Activated gamma-delta T cell (primary cell): ENCODE measurements around the gene ENKUR.
A peak's percentile ranks its signal among the peaks of the same experiment; 100 is the strongest.

Experiments used
- DNase-seq: peaks from one replicate; lab custom pipeline; 2025; lab: John Stamatoyannopoulos, UW
- total RNA-seq, 2 donors: gene quantifications; one replicate each; lab custom pipeline; 2026; lab: John Stamatoyannopoulos, UW

The ENKUR gene
- total RNA-seq = 0.09 to 0.15 reads per million in 2 donors

DNA sequence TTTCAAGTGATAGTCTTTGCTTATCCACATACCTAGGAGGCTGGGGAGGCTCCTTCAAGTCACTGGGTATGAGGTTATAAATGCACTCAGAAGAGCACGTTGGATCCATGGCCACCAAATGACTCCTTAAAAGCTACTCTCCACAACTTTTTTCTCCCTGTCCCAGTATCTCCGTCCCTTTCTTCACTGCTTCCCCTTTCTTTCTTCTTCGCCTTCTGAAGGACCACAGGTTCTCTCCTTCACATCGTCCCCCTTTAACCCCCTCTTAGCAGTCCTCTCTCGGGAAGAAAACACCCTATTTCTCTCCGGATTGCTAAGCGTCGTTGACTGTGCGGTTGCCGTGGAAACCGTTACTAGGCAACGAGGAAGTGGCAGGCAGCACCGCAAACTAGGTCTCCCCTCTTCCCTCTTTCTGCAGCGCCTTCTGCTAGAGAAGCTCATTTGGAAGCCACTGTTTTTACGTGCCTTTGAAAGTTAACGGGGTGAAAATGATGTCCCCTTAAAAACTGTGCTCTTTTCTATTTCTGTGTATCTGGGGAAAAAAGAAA lies at the start of gene ENKUR:
ENKUR (minus strand) TSS at position 331 of the 548 bp plus-strand sequence; CDS start at position 109, 222 bp downstream.
- peak; percentile 37 for DNase-seq

GRCh38 chr10:25064401-25064800 lies 48.4 kb upstream of the ENKUR start:
- DNase-seq = no peak

DNA sequence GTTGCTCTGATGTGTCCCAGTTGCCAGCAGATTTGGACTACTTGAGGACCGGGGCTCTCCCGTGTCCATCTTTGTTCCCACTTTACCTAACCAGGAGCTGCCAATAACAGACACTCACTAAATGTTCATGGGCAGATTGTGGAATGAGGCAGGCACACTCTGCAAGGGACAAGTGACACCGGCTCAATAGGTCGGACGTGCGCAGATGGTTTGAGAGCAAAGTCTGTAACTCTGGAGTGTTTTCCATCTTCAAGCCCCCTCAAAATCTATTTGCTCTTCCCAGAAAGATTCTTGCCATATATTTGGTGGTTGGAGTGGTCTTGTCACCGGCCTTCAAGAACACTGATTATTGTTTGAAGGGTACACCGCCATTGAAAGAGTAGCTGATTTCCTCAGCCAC lies 47.7 kb upstream of the ENKUR start:
- DNase-seq = no peak

DNA sequence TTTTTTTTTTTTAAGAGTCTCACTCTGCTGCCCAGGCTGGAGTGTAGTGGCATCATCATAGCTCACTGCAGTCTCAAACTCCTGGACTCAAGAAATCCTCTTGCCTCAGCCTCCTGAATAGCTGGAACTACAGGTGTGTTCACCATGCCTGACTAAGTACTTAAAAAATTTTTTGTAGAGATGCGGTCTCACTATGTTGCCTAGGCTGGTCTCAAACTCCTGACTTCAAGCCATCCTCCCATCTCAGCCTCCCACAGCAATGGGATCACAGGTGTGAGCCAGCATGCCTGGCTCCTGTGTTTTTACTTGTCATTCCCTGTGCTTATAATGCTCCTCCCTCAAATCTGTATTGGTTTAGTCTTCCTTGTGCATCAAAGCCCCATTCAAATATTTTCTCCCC lies 47.2 kb upstream of the ENKUR start:
- DNase-seq = no peak

DNA sequence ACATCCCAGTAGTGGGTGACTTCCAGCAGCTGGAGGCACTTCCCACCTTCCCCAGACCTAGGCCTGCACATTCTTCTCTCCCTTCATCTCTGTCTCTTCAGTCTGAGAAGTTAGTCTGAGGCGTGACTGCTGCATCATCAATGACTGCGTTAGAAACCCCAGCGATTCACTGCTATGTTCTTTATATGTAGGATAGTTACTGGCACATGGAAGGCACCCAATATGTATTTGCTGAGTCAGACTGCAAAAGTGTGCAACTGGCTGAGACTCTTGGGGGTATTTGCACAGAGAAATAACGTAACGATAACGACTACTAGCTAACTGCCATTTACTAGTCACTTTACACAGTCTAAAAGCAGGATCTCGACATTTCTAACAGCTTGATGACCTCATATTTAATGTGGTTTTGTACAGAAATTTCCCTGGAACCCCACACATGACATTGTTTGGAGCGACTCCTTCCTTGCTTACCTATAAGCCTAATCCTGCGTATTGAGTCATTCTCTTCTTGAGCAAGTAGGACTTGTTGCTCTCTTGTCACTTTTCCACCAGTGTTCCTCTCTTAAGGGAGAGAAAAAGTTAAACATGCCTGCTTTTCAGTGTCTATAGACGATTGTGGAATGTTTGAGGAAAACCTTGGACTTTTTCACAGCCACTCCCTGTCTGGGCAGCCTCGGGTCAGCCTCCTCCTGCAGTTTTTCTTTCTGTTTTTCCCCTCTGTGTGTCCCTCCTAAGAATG lies 45.9 kb upstream of the ENKUR start:
- no peak for DNase-seq

GRCh38 chr10:25061125-25061524 lies 45.2 kb upstream of the ENKUR start:
- DNase-seq = no peak

- no peak for DNase-seq
These were observed 44.0 kb upstream of the ENKUR start for GRCh38 chr10:25059990-25060389.

GRCh38 chr10:25057886-25058285 lies 41.9 kb upstream of the ENKUR start:
- DNase-seq = no peak

DNA sequence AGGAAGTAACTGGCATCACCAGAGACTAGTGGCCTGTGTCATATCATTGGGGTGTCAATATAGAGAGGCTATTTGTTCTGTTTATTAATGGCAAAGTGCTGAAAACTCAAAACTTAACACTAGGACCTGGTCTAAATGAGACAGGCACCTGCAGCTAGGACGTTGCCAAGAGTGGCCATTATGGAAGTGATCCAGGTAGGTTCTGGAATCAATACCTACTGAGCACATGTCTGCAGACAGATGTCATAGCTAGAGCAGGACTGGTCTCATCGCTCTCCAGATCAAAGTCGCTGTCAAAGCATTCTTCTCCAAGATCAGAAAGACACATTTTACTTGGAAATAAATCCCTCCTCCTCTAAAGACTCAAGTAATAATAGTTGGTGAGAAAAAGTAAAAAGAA lies 40.8 kb upstream of the ENKUR start:
- DNase-seq = no peak

GRCh38 chr10:25052012-25052411 lies 36.1 kb upstream of the ENKUR start:
- DNase-seq = no peak

DNA sequence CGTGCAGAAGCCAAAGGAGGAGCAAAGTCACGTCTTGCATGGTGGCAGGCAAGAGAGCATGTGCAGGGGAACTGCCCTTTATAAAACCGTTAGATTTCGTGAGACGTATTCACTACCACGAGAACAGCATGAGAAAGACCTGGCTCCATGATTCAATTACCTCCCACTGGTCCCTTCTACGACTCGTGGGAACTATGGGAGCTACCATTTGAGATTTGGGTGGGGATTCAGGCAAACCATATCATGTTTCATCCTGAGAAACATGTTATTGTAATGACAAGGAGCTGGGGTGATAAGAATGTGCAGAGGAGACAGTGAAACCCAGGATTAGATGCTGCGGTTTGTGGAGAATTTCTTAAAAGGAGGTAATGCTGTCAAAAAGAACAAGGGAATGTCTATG lies 34.4 kb upstream of the ENKUR start:
- DNase-seq = no peak

DNA sequence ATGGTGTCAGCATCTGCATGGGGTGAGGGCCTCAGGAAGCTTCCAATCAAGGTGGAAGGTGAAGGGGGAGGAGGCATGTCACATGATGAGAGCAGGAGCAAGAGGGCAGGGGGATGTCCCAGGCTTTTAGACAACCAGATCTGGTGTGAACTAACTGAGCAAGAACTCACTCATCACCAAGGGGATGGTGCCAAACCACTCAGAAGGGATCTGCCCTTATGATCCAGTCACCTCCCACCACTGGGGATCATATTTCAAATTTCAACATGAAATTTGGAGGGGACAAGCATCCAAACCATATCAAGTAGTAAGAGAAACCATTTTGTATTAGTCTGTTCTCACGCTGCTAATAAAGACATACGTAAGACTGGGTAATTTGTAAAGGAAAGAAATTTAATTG lies 34.0 kb upstream of the ENKUR start:
- DNase-seq = no peak

GRCh38 chr10:25048450-25048849 lies 32.5 kb upstream of the ENKUR start:
- no peak for DNase-seq

- no peak for DNase-seq
These were observed 31.8 kb upstream of the ENKUR start for GRCh38 chr10:25047591-25048301.

DNA sequence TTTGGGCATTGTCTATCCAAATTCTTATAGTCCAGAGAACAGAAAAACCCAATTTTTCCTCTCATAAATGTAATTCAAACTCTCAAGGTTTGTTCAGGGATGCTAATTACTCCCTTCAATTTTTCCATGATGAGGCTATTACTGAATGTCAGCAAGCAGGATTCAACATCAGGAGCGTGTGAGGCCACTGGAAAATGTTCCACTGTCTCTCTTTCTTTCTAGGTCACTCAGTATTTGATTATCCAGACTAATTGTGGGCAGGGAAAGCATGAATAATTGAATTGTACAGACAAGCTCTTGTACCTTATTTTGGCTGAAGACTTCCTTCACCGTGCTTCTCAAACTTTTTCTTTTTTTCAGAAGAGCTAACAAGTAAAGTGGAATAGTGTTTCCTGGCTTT lies 31.1 kb upstream of the ENKUR start:
- DNase-seq = no peak

DNA sequence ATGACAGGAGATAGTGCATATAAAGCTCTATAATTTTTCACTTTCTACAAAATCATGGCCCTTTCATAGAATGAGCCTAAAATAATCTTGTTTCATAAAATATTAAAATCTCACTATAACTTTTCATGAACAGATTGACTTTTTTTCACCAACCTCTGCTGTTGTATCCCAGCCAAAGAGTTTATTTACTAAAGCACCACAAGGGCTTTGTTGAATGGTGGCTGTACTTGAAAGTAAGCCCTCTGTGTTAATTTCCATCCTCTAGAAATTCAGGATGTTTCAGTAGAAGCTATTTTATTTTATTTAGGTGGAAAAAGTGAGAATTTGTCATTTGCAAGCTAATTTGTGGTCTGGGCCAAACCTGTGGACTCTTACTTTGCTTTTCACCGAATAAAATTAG lies 30.7 kb upstream of the ENKUR start:
- no peak for DNase-seq

GRCh38 chr10:25039531-25039930 lies 23.6 kb upstream of the ENKUR start:
- DNase-seq = no peak

GRCh38 chr10:25038325-25038724 lies 22.4 kb upstream of the ENKUR start:
- no peak for DNase-seq

DNA sequence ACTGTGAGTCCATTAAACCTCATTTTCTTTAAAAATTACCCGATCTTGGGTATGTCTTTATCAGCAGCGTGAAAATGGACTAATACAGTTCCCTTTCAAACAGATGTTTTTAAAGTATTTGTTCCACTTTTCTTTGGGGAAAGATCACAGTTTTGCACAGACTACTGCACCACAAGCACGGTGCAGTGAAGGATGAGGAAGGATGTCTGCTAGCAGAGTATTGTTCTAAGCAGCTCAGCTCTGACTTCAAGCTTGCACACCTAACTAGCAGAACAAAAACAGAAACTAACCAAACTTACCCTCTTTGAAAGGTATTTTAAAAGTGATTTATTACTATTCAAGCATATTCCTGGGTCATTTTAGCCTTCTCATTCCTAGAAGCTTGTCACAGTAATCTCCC lies 20.4 kb upstream of the ENKUR start:
- DNase-seq = no peak

GRCh38 chr10:25029519-25029918 lies 13.6 kb upstream of the ENKUR start:
- no peak for DNase-seq

GRCh38 chr10:25028711-25029110 lies 12.8 kb upstream of the ENKUR start:
- DNase-seq = no peak

- no peak for DNase-seq
These were observed 10.5 kb upstream of the ENKUR start for GRCh38 chr10:25026463-25026862.

DNA sequence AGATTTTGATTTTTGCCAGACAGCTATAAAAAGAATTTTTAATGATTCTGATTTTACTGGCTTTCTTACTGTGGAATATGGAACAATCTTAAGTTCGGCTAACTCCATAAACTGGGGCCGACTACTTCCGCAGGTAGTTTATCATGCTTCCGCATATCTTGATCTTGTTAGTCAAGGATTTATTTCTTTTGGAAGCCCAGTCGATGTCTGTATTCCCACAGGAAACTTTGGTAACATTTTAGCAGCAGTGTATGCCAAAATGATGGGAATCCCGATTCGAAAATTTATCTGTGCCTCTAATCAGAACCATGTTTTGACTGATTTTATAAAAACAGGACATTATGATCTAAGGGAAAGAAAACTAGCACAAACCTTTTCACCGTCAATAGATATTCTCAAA lies 8.6 kb upstream of the ENKUR start:
- no peak for DNase-seq
